Measurements from ENCODE around the gene CSF2. TPM values are rescaled to one million over a fixed set of nuclear protein-coding genes. Genes with fewer than 3 reads are reported as not detected.

The CSF2 gene
- polyA plus RNA-seq, 1 donor (not counting 4 experiments of a cell fraction or from before 2014, with no cell fraction given), result 7.2 TPM

GRCh38 chr5:132060501-132061161 is 13.0 kb upstream of the CSF2 start, which contains the start of gene IL3:
Gene IL3 (plus strand): TSS chr5:132060655. CDS start chr5:132060707, 52 bp downstream.
- H2AFZ ChIP-seq (ENCODE audit: control insufficient read depth, low read length), result no peak within 1 kb of the TSS
- no peaks in the 10 kb centered on the region for H3K9me3 ChIP-seq (ENCODE audit: control insufficient read depth, low read depth, low read length)
- no peaks in the 10 kb centered on the region for H4K20me1 ChIP-seq (ENCODE audit: control insufficient read depth, extremely low read depth, insufficient read depth, low read length)
- DNase-seq (ENCODE audit: low read depth, low spot score) (no peak), FAIRE-seq (no peak)
- dilution Hi-C loops (cut with MboI; ENCODE audit: extremely low pct_ligation_motif_present, low sequenced_read_pairs), result no loop called here
- H3K27ac ChIP-seq (ENCODE audit: control insufficient read depth, insufficient read depth, low read length), result no peak within 1 kb of the TSS
- no peaks in the 10 kb centered on the region for H3K9me1 ChIP-seq (ENCODE audit: control insufficient read depth, extremely low read depth, insufficient read depth, low read length)
- no peak within 1 kb of the TSS for H3K4me2 ChIP-seq (ENCODE audit: control insufficient read depth, extremely low read depth, insufficient read depth, low read depth, low read length)
- H3K9ac ChIP-seq (ENCODE audit: control insufficient read depth, extremely low read depth, insufficient read depth, low read length), result no peak within 1 kb of the TSS
- no peaks in the 10 kb centered on the region for H3K79me2 ChIP-seq (ENCODE audit: control insufficient read depth, insufficient read depth, low read length)
- H3K36me3 ChIP-seq (ENCODE audit: control insufficient read depth in 2 of 2, extremely low read depth in 1 of 2, insufficient read depth in 2 of 2, low read length in 2 of 2), result no peaks in the 10 kb centered on the region
- H3K27me3 ChIP-seq (ENCODE audit: control insufficient read depth, extremely low read depth, insufficient read depth, low read length), result peaks cover 4% of the 10 kb centered on the region
- no peaks in the 10 kb centered on the region for H3K4me1 ChIP-seq (ENCODE audit: control insufficient read depth, extremely low read depth, insufficient read depth, low read length)
- no peak within 1 kb of the TSS for H3K4me3 ChIP-seq (ENCODE audit: control insufficient read depth in 2 of 3, extremely low read depth in 1 of 3, insufficient read depth in 2 of 3, low read depth in 1 of 3, low read length in 3 of 3)
- no peak for TF ChIP-seq CTCF (optimal IDR thresholded peaks at IDR 0.05 in 1 of 3, IDR thresholded peaks at IDR 0.05 in 1 of 3, conservative IDR thresholded peaks at IDR 0.05 in 1 of 3; ENCODE audit: extremely low read depth in 1 of 3, insufficient read depth in 2 of 3, low read length in 3 of 3)
- TF ChIP-seq EZH2 (IDR thresholded peaks at IDR 0.05; ENCODE audit: low read length), result no peak

GRCh38 chr5:132063090-132063911 is 10.3 kb upstream of the CSF2 start:
- no peaks in the 10 kb centered on the region for H3K36me3 ChIP-seq (ENCODE audit: control insufficient read depth in 2 of 2, extremely low read depth in 1 of 2, insufficient read depth in 2 of 2, low read length in 2 of 2)
- H3K4me1 ChIP-seq (ENCODE audit: control insufficient read depth, extremely low read depth, insufficient read depth, low read length), result no peaks in the 10 kb centered on the region
- peak; percentile 57 for FAIRE-seq
- H3K9me1 ChIP-seq (ENCODE audit: control insufficient read depth, extremely low read depth, insufficient read depth, low read length), result no peaks in the 10 kb centered on the region
- no peak overlapping the region for H3K9ac ChIP-seq (ENCODE audit: control insufficient read depth, extremely low read depth, insufficient read depth, low read length)
- no peaks in the 10 kb centered on the region for H4K20me1 ChIP-seq (ENCODE audit: control insufficient read depth, extremely low read depth, insufficient read depth, low read length)
- no peak overlapping the region for H2AFZ ChIP-seq (ENCODE audit: control insufficient read depth, low read length)
- H3K27me3 ChIP-seq (ENCODE audit: control insufficient read depth, extremely low read depth, insufficient read depth, low read length), result peaks cover 1% of the 10 kb centered on the region
- TF ChIP-seq EZH2 (IDR thresholded peaks at IDR 0.05; ENCODE audit: low read length) (no peak), CTCF (optimal IDR thresholded peaks at IDR 0.05 in 1 of 3, IDR thresholded peaks at IDR 0.05 in 1 of 3, conservative IDR thresholded peaks at IDR 0.05 in 1 of 3; ENCODE audit: extremely low read depth in 1 of 3, insufficient read depth in 2 of 3, low read length in 3 of 3) (peak in 2 of 3 experiments; percentile 97 to 98)
- no peaks in the 10 kb centered on the region for H3K79me2 ChIP-seq (ENCODE audit: control insufficient read depth, insufficient read depth, low read length)
- DNase-seq (ENCODE audit: low read depth, low spot score), result no peak
- dilution Hi-C loops (cut with MboI; ENCODE audit: extremely low pct_ligation_motif_present, low sequenced_read_pairs), result no loop called here
- H3K9me3 ChIP-seq (ENCODE audit: control insufficient read depth, low read depth, low read length), result no peaks in the 10 kb centered on the region
- H3K4me2 ChIP-seq (ENCODE audit: control insufficient read depth, extremely low read depth, insufficient read depth, low read depth, low read length), result no peak overlapping the region
- no peak overlapping the region for H3K4me3 ChIP-seq (ENCODE audit: control insufficient read depth in 2 of 3, extremely low read depth in 1 of 3, insufficient read depth in 2 of 3, low read depth in 1 of 3, low read length in 3 of 3)
- H3K27ac ChIP-seq (ENCODE audit: control insufficient read depth, insufficient read depth, low read length), result no peak overlapping the region

Measured in keratinocyte (primary cell).